SIG-M5 (cell line): ENCODE measurements around the gene MDFIC2.
"Not testable (repeated sequence)": the region's sequence is repeated elsewhere in the genome, so short reads cannot be mapped to it uniquely, and the experiment has no call there.

ENCODE experiments used
- DNase-seq: peaks from one replicate; lab custom pipeline; 2025; lab: John Stamatoyannopoulos, UW

MDFIC2 gene

DNA sequence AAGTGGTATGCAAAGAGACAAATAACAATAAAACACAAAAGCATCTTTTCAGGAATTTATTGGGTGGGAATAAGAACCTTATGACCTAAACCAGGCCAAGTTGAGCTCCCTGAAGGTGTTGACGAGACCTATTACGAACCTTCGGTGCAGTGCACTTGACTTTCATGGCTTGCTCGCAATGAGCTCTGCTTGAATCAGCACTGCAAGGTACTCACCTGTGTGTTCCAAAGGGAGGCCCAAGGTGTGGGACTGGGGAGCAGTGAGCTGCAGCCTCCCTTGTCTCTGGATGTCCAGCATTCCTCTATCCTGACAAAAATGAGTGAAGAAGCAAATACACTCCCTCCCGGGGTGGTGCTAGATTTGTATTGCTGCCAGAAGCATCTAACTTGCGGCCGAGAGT is at the start of gene MDFIC2:
Gene MDFIC2 (minus strand): TSS at position 303 of the 400 bp plus-strand sequence. CDS start 665 bp downstream, outside the sequence.
- no peak for DNase-seq

DNA sequence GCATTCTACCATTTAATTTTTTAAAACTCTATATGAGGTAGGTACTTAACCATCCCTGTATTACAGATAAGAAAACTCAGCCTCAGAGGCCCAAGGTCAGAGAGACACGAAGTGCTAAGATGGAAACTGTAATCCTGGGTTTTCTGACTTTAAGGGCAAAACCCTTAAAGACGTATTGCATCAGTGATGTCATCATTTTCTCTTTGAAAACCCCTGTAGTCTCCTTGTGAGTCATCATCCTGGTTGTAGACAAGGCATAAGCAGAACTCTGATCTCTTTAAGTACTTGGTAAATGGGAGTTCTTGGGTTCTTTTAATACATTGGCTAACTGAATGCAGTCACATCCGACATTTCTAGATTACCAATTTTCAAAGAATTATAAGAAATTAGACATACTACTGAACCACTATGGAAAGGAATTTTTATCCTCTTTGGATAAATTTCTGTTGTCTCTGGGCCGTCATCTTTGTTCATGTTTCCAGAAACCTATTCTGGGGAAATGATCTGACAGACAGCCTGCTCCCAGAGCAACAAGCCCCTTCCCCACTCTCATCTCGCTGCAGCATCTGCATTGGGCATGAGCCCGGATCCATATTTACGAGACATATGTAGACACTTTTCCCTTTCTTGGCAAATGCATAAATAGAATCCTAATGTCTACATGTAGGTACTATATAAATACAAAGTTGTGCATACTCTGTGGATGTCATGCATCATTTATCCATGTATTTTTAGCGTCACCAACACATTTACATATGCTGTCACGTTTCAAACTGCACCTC is 48.7 kb upstream of the MDFIC2 start:
- DNase-seq: no peak

DNA sequence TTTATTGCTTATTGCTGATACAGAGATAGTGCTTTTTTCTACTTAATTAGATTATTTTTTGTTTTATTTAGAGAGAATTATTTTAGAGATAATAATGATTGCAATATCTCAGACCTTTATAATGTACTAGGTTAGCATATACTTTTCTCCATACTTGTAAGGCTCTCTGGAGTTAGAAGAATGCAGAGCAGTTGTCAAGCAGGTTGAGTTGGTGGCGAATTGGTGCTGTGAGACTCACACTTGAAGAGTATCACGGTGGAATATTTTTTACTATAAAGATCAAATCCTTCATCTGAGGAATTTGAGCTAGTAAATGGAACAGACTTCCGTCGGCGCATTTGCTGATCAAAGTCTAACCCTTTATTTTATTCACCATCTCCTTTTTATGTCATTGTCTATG is 47.3 kb upstream of the MDFIC2 start:
- no peak for DNase-seq

DNA sequence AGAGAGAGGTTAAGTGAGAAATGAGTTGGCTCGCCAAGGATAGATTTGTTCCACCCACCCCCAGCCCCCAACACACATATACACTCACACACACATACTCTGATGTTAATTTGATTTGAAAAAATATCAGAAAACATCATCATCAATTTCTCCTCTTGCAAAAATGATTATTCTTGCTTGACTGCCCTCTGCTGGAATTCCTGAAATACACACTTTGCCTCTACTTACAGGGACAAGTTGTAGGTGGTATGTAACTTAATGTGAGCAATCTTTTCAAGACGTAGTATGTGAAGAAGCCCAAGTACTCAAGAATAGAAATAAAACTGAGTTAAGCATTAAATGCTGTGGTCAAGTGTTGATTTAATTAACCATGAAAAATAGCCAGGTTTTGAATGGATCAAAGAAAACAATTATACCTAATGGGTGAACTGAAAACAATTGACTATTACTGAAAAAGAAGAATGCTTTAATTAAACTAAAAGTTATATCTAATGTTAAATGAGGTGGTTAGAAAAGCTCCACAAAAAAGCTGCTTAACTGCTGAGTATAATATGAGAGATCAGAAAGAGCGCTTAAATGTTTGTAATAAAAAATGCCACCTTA is 46.6 kb upstream of the MDFIC2 start:
- no peak for DNase-seq

DNA sequence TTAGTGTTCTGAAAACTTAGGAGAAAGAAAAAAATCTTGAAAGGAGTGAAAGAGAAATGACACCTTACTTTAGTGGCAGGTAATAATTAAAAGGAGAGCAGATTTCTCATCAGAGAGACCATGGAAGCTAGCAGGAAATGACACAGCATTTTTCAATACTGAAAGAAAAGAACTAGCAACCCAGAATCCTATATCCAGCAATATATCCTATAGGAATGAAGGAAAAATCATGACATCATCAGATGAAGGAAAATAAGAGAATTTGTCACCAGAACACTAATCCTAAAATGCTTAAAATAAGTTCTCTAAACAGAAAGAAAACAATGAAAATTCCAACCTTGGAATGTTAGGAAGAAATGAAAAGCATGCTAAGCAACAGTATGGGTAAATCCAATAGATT is 39.8 kb upstream of the MDFIC2 start:
- no peak for DNase-seq

DNA sequence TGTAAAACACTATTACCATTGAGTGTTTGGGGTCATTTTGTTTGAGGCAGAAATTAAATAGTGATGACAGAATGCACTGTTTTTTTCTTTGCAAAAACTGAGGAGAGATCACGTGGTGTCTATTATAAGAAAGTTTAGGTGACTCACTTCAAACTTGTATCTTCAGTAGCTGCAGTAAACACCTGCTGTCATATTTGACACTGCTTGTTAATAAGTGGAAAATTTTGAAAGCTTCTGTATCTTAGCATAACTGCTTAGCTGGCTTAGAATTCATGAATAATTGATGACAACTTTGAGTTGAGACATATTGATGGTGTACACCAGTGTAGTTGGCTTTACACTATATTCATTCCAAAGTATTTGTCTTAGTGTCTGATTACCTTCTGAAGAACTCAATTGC is 29.7 kb upstream of the MDFIC2 start:
- DNase-seq: no peak

DNA sequence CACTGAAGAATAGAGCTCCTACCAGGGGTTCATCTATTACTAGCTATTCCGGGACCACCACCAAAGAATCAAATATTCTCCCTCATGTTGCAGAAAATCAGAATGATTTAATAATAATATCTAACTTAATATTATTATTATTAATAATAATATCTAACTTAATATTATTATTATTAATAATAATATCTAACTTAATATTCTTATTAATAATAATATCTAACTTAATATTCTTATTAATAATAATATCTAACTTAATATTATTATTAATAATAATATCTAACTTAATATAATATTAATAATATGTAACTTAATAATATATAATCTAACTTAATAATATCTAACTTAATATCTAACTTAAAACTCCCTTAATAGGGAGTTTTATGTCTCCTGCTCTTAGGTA is 24.4 kb upstream of the MDFIC2 start:
- DNase-seq: not testable (repeated sequence)

DNA sequence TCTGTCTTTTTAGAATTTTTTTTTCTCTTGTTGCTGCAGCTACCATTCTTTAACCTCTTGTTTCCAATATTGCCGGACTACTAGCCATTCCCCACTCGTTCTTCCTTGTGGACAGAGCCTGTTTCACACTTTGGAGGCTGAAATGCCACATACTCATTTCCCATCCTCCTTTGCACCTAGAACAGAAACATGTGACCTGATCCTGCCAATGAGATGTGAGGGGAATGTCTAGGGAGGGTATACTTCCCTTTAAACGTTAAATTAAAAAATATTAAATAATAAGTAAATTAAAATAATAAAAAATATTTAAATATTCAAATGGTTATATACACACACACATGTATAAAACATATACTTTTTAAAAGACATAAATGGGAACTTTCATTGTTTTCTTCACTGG is 20.6 kb upstream of the MDFIC2 start:
- DNase-seq: no peak

DNA sequence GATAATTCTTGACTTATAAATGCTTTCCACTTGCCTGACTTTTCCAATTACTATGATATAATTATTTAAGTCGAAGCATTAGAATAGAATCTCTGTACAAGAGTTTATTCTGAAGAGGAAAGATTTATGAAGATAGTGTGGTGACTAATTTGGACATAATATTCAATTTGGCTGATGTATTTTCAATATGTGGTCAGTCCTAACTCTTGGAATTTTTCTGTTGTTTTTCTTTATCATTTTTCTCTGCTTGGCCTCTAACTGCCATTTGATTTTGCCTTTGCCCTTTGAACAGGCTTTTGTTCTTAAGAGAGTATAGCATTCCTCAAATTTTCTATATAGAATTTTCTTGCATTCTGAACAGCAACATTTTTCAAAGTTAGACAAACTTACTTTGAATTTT is 2.6 kb upstream of the MDFIC2 start:
- no peak for DNase-seq

DNA sequence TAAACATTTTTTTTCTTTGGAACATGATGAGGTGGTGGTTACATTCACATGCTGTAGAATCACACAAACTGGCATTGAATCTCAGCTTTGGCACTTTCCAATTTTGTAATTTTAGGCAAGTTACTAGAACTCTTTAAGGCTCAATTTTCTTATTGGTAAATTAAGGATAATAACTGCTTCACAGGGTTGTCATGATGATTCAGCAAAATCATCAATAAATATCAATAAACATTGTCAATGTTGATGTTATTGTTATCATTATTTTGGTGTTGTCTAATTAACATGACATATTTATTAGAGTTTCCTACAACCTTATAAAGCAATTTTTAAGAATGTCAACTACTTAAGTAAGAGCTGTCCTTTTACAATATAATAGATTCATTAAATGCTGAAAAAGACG is 1.6 kb downstream of the MDFIC2 start:
- no peak for DNase-seq

DNA sequence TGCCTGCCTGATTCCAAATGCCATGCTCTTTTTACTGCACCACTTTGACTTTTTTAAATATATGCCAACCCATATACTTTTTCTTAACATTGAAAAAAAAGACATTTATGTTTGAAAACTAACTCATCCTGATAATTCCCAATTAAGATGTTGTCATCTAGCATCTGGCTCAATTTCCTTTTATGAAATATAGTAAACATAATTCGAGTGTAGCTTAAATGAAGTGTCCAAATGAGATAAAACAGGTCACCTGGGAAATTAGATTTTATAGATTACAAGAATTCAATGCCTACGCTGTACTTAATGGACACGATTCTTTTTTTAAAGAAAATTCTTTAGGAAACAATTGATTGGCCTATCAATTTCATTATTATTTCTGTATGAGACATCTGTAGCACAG is 2.8 kb downstream of the MDFIC2 start:
- DNase-seq: no peak

DNA sequence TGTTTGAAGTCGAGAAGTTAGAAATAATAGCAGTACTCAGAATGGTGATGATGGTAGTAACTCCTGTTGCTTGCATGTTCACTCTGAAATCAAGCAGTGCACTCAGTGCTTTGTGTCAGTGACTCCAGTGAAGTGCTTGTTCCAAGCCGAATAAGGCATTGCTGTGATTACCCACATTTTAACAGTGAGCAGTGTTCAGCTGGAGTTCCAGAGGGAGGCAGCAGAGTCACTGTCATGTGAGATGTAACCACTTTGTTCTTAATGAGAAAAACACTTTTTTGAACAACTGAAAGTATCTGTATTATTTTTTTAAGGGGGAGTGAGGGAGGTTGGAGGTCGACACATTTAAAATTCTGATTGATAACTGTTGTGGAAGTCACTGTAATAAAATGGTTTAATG is 3.7 kb downstream of the MDFIC2 start:
- DNase-seq: no peak

DNA sequence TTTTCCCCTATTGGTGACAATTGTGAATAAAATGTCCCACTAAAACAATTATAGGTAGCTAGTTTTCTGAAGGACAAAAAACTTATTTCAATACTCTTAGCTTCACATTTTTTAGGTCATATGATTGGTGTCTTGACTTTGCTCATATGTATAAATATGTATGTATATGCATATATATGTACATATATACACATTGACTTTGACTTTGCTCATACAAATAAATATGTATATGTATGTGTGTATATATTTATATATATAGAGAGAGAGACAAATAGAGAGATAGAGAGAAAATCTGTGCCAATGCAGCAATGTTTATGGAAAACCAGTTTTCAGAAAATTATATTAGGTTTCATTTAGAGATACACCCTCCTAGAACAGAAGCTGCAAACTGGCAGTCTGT is 5.7 kb downstream of the MDFIC2 start:
- no peak for DNase-seq

DNA sequence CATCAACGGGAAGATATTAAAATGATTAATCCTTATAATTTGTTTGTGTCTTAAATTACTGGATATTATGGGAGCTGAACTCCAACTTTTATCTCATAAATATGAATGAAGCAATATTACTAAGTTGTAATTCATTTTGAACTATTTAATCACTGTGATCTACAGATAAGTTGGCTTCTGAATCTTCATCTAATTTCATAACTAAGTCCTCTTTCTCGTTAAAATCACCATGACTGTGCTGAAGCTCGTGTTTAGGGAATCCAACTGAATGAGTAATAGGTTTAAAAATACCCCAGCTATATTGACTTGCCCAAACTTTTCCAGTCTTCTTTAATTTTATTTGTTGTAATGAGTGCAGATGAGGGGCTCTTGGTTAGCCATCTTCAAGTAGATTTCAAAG is 14.1 kb downstream of the MDFIC2 start:
- DNase-seq: no peak

DNA sequence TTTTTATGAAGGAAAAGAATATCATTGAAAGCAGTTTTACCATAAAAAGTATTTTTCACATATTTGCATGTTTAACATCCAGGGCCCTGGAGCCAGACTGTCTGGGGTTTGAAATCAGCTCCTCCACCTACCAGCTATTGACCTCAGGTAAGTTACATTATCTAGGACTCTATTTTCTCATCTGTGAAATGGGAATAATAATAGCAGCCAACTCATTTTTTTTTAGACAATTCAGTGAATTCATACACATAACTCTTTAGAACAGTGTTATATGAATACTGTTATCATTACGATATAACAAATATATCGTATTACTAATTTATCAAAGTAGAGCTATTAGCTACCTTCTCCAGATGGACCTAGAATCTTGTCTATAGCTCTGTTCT is 21.3 kb downstream of the MDFIC2 start:
- DNase-seq: no peak

DNA sequence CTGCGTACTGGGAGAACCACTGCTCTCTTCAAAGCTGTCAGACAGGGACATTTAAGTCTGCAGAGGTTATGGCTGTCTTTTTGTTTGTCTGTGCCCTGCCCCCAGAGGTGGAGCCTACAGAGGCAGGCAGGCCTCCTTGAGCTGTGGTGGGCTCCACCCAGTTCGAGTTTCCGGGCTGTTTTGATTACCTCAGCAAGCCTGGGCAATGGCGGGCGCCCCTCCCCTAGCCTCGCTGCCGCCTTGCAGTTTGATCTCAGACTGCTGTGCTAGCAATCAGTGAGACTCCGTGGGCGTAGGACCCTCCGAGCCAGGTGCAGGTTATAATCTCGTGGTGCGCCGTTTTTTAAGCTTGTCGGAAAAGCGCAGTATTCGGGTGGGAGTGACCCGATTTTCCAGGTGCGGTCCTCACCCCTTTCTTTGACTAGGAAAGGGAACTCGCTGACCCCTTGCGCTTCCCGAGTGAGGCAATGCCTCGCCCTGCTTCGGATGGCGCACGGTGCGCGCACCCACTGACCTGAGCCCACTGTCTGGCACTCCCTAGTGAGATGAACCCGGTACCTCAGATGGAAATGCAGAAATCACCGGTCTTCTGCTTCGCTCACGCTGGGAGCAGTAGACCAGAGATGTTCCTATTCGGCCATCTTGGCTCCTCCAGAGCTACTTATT is 21.9 kb downstream of the MDFIC2 start:
- not testable (repeated sequence) for DNase-seq

DNA sequence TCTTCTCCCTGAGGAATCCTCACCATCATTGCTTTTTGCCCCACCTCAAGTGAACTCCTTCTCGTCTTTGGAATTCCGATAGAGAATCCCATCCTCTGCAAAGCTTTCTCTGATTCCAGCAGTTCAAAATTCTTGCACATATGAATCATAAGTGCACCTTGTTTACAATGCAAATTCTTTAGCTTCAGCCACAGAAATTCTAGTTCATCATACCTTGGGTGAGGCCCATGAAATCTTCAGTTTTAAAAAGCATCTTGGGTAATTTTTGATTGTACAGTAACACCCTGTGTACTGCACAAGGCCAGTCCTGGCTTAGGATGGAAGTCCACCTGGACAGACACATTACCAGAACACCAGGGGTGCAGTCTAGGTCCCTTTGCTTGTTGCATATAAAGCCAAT is 30.8 kb downstream of the MDFIC2 start:
- no peak for DNase-seq

DNA sequence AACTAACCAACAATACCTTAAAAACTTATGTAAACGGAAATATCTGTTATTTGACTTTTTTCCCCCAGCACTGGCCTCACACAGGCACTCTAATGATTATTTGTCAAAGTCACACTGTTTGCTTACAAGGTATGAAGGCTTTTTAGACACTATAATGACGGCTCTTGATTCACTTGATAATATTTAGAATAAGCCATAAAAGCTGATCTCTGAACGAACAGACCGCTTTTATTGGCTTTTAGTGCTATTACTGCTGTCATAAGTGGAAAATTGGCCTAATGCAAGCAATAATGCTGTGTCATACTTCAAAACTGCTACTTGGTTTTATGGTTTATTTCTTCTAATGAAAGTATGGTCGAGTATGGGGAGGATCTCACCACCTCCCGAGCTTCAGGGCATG is 35.1 kb downstream of the MDFIC2 start:
- DNase-seq: no peak

DNA sequence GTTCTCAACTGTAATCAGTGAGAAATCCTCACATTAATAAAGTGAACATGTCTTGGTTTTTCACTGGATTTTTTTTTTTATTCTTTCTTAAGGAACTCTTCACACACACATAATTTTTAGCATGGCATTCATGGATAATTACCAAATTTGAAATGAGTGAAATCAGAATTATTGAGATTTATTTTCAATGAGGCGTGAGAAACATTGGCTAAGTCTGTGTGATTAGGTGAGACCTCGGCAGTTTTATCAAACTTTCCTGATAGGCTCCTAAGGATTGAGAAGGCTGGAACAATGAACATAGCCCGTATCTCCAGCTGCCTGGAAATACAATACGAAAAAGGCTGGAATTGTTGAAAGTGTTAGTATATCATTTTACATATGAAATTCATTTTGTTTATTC is 35.5 kb downstream of the MDFIC2 start:
- no peak for DNase-seq

DNA sequence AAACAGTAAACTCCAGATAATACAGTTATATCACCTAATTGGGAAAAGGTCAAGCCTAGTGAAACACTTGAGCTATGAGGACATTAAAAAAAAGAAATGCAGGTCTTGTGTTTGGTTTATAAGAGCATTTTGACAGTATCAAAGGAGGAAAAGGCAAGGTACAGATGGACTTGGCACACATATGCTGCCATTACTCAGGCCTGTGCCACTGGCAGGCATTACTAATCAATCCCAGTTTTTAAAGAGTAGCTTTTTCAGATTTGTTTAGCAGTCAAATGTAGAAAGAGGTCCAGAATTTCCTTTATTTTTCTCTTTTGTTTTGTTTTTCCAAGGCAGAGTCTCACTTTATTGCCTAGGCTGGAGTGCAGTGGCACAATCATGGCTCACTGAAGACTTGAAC is 38.9 kb downstream of the MDFIC2 start:
- DNase-seq: no peak

DNA sequence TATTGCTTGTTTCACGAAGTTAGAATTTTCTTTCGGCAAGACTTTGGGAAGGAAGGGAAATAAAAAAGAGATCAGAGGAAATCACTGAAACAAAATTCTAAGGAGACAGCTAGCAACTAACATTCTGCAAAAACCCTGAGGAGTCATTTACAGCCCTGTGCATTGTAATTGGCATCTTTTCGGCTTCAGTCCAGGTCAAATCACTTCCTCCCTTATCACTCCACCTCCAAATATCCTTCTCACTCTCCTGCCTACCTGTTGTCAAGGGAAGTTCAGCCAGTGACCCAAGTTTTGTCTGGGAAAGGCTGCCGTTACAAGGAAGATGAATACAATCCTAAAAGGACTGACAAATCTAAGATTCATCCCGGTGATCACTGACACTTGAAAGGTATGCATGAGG is 39.6 kb downstream of the MDFIC2 start:
- no peak for DNase-seq

DNA sequence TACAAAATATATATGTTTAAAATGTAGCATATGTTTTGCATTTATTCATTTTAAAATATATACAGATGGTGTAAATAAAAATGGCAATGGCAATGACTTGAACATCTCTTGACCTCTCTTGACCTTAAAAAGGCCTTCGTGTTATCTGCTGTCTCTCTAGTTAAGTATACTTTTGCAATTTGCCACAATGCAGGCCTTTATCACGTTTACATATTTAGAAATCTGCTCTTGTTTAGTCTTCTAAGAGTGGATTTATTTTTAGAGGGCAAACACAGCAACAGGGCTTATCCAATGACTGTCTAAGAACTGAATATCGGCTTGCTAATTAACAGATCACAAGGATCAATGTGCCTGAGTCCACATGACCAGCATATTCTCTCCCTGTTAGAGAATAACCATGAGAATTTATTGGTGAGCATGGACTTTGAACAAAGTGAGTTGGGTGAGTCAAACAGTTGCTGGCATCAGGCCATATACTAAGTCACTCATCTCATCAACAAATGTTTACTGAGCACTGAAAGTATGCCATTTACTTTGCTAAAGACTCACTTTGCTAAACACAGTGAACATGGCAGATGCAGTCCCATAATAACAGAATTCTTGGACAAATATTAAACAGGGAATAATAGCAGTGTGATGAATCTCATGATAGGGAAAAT is 48.2 kb downstream of the MDFIC2 start:
- no peak for DNase-seq

DNA sequence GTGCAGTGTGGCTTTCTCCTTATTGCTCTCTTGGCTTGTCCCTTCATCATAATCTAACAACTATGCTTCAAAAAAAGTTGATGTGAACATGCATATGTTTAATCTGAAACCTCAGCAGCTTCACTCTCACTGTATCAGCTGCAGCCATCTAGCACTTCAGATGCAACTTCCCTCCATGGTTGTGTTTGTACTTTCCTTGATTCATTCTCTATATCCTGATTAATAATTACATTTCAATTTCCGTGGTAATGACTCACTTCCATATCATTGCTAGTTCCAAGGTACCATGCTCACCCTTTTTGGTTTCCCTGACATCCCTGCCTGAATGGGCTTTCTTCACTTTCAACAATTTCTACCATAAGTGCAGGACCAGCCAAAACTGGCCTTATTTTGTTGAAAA is 51.2 kb downstream of the MDFIC2 start:
- no peak for DNase-seq
